Adrenal gland (tissue), 12 donors: ENCODE measurements around the gene KLHL42. TPM values are rescaled to one million over a fixed set of nuclear protein-coding genes. Genes with fewer than 3 reads are reported as not detected.
A peak's percentile ranks its signal among the peaks of the same experiment; 100 is the strongest.

Source experiments
- DNase-seq, 7 donors: peaks; one replicate each; pipeline ENCODE4 v3.0.0-alpha.2; 2019 to 2020
- H3K27ac ChIP-seq, 5 donors: fragments of 200-600 bp; sonication (generic) in 4 of 5; 1 replicate in 3 of 5; 2 replicates in 2 of 5; pipeline versions ENCODE4 v1.5.1 to v1.8.0; 2016 to 2020; ENCODE audit warnings: mild to moderate bottlenecking in 1 of 5
- H3K27me3 ChIP-seq: fragments of 200-600 bp; 2 replicates; pipeline ENCODE4 v1.8.0; 2021
- H3K36me3 ChIP-seq, 2 donors: fragments of 200-600 bp; replicated peaks in 1 of 2; 1 replicate in 1 of 2; 2 replicates in 1 of 2; pipeline versions ENCODE4 v1.5.1 to v1.8.0; 2018 to 2022
- H3K4me1 ChIP-seq, 2 donors: fragments of 200-600 bp; replicated peaks in 1 of 2; 1 replicate in 1 of 2; 2 replicates in 1 of 2; pipeline versions ENCODE4 v1.5.1 to v1.8.0; 2018 to 2021
- H3K4me3 ChIP-seq, 4 donors: fragments of 200-600 bp; sonication (generic) in 3 of 4; one replicate each; pipeline ENCODE4 v1.5.1; 2016 to 2018
- H3K9me3 ChIP-seq, 3 donors: fragments of 200-600 bp; sonication (generic) in 1 of 3; replicated peaks in 1 of 3; 1 replicate in 2 of 3; 2 replicates in 1 of 3; pipeline versions ENCODE4 v1.5.1 to v1.8.0; 2016 to 2021
- CTCF ChIP-seq, 6 experiments: fragments of 450-650 bp in 4 of 6; fragments of 200-600 bp in 2 of 6; sonication (generic) in 1 of 6; IDR thresholded peaks; 1 replicate in 5 of 6; 2 replicates in 1 of 6; pipeline versions ENCODE4 v1.5.1 to v1.8.0; 2016 to 2021; ENCODE audit warnings: antibody characterized with exemption in 6 of 6, mild to moderate bottlenecking in 2 of 6, moderate library complexity in 1 of 6
- POLR2A ChIP-seq, 2 donors: fragments of 450-650 bp; IDR thresholded peaks; one replicate each; pipeline ENCODE4 v1.6.1; 2017; ENCODE audit warnings: antibody characterized with exemption in 2 of 2, mild to moderate bottlenecking in 2 of 2, moderate library complexity in 1 of 2
- WGBS, 4 donors: extraction: QIAGEN DNeasy Blood & Tissue Kit in 2 of 4; methylation state at CpG; one replicate each; pipeline versions ENCODE4 v1.1.5 to v1.1.7; 2013 to 2017; 5-methylcytosine and 5-hydroxymethylcytosine counted together
- intact Hi-C, 2 donors: fragments of 100-400 bp; cut with DNase I; formaldehyde crosslinking; loops; one replicate each; pipeline versions ENCODE4 v1.14.1 to v1.15.0; 2022 to 2023
- polyA plus RNA-seq, 3 donors: library from polyadenylated mRNA; stranded (reverse); fragments of 200-250 nt in 2 of 3; fragments of 350-450 nt in 1 of 3; fragmentation: Illumina TruSeq in 1 of 3; extraction: RNeasy Lipid Tissue Mini Kit (QIAGEN cat#74804) in 1 of 3; gene quantifications; one replicate each; pipeline ENCODE4 v1.2.3, GENCODE V29; 2013 to 2014
- total RNA-seq, 9 donors: library from RNA; depleted of rRNA in 4 of 9; stranded (reverse); fragments of >200 nt in 4 of 9; fragments of 120-200 nt in 1 of 9; fragmentation: NEBNext Ultra II Directional in 1 of 9; extraction: Animal tissue kit (Norgen Biotek cat#: 25700) in 1 of 9; gene quantifications; one replicate each; pipeline versions ENCODE4 v1.1.0 to v1.2.4, GENCODE V29; 2013 to 2023
- donor health status: healthy with polysubstance abuse.
- donor health status: Bipolar disorder and iron deficiency.
- donor health status: DM: yes; HTN: yes; CAD: no.
- donor health status: DM: no; HTN: no; CAD: no.
- donor health status: DM: no; HTN: no; CAD: no.
- donor health status: DM: yes; HTN: yes; CAD: no.

The KLHL42 gene
- total and polyA plus RNA-seq, 12 donors, result 7.8 to 23.7 (median 18.4) TPM

- Histone ChIP-seq H3K4me1 (no peaks in the 10 kb centered on the region), H3K4me3 (no peak overlapping the region), H3K9me3 (no peaks in the 10 kb centered on the region), H3K27ac (no peak overlapping the region), H3K27me3 (no peaks in the 10 kb centered on the region), H3K36me3 (no peaks in the 10 kb centered on the region)
- no peak for DNase-seq
- TF ChIP-seq CTCF (IDR thresholded peaks at IDR 0.05), result no peak
- TF ChIP-seq POLR2A (IDR thresholded peaks at IDR 0.05), result no peak
- intact Hi-C loops, result no loop called here
- 65 to 72% (median 71%) methylated on average over 8 of the region's 8 CpGs for WGBS, 4 donors
Observed at GRCh38 chr12:27807063-27807703, 27.1 kb downstream of the KLHL42 start.

GRCh38 chr12:27808841-27809240 lies 28.8 kb downstream of the KLHL42 start:
- TF ChIP-seq CTCF (IDR thresholded peaks at IDR 0.05) (no peak), POLR2A (IDR thresholded peaks at IDR 0.05) (no peak)
- DNase-seq, result peak in 2 of 7 donors; percentile 6 to 9
- H3K4me3 ChIP-seq, result no peak overlapping the region
- intact Hi-C loops, result no loop called here
- WGBS, 4 donors, result 33 to 44% (median 42%) methylated on average over 6 of the region's 6 CpGs
- H3K27me3 ChIP-seq, result no peaks in the 10 kb centered on the region
- no peaks in the 10 kb centered on the region for H3K9me3 ChIP-seq
- no peak overlapping the region for H3K27ac ChIP-seq
- no peaks in the 10 kb centered on the region for H3K4me1 ChIP-seq
- H3K36me3 ChIP-seq, result no peaks in the 10 kb centered on the region

DNA sequence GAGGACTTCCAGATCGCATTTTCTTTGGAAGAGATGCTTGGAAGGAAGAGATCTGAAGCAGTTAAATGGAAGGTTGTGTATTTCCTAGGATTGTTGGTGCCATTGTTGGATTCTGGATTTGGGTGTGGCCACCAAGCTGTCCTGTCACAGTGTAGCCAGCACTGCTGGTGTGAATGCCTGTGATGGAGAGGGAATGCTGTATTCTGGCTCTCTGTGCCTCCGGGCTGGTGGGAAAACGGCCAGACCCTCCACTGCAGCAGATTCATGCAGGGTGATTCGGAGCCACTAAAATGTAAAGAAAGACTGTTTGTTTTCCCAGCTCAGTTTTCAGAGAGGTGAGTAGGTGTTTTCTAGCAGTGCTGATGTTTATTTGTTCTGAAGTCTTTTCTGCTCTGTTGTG lies 30.7 kb downstream of the KLHL42 start:
- H3K36me3 ChIP-seq, result no peaks in the 10 kb centered on the region
- H3K9me3 ChIP-seq, result no peaks in the 10 kb centered on the region
- no peaks in the 10 kb centered on the region for H3K4me1 ChIP-seq
- no peak for DNase-seq
- H3K27ac ChIP-seq, result no peak overlapping the region
- no peaks in the 10 kb centered on the region for H3K27me3 ChIP-seq
- intact Hi-C loops, result loop anchor here in 1 of 2 donors (10.0 kb wide), 1 partner anchor 76 kb away; no protein-coding TSS in a partner anchor
- TF ChIP-seq POLR2A (IDR thresholded peaks at IDR 0.05) (no peak), CTCF (IDR thresholded peaks at IDR 0.05) (no peak)
- WGBS, 4 donors, result 54 to 86% (median 78%) methylated on average over 4 of the region's 4 CpGs
- H3K4me3 ChIP-seq, result no peak overlapping the region

DNA sequence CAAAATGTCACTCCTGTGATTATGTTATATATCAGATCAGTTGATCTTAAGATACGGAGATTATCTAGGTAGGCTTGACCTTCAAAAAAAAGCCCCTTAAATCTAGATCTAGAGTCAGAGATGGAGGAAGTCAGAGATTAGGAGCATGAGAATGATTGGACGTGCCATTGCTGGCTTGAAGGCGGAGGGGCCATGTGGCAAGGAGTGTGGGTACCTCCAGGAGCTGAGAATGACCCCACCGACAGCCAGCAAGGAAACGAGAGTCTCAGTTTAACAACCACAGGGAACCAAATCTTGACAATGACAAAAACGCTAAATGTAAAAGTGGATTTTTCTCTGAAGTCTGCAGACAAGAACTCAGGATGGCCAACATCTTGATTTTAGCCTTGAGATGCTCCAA lies 32.5 kb downstream of the KLHL42 start:
- intact Hi-C loops, result loop anchor here in 1 of 2 donors (10.0 kb wide), 1 partner anchor 78 kb away; no protein-coding TSS in a partner anchor
- Histone ChIP-seq H3K4me1 (no peaks in the 10 kb centered on the region), H3K27ac (no peak overlapping the region), H3K36me3 (no peaks in the 10 kb centered on the region), H3K4me3 (no peak overlapping the region), H3K9me3 (no peaks in the 10 kb centered on the region), H3K27me3 (no peaks in the 10 kb centered on the region)
- TF ChIP-seq POLR2A (IDR thresholded peaks at IDR 0.05), result no peak
- TF ChIP-seq CTCF (IDR thresholded peaks at IDR 0.05), result no peak
- 72 to 77% (median 74%) methylated on average over 6 of the region's 6 CpGs for WGBS, 4 donors
- no peak for DNase-seq
